ENCODE measurements around the gene UBE2F.
"Not testable (repeated sequence)": the region's sequence is repeated elsewhere in the genome, so short reads cannot be mapped to it uniquely, and the experiment has no call there.

The UBE2F gene

DNA sequence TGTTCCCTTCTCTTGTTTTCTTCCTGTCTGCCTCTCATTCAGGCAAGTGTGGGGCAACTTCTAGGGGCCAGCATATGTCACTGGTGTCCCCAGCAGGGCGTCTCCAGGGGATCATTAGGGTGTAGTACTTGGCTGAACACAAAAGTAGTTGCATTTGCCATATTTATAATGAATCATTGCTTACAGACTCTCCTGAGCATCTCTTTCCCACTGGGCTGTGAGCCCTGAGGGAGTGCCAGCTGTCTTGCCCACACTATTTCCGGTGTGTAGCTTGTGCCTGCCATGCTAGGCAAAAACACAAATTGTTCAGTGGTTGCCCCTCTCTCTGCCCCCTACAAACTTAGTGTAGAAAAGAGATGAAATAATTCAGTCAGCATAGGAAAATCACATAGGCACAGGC, 53.1 kb downstream of the UBE2F start:
- no peak for DNase-seq (ENCODE audit: low read depth in 3 of 3)

DNA sequence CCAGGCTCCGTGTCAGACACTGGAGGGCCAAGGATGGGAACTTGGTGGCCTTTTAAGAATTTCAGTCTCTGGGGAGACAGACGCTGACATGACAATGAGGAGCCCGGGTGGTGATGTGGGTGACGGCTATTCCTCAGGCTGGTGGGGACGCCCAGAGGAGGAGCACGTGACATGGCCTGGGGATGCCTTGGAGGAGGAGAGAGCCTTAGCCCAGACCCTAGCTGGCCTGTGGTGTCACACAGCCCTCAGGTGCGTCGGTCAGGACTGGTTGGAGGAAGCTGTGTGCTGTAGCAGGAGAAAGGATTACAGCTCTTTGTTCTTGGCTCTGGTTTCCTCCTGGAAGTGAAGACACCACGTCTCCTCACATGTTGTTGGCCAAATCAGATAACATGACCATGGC, 54.0 kb downstream of the UBE2F start:
- DNase-seq (ENCODE audit: low read depth in 3 of 3), result no peak

DNA sequence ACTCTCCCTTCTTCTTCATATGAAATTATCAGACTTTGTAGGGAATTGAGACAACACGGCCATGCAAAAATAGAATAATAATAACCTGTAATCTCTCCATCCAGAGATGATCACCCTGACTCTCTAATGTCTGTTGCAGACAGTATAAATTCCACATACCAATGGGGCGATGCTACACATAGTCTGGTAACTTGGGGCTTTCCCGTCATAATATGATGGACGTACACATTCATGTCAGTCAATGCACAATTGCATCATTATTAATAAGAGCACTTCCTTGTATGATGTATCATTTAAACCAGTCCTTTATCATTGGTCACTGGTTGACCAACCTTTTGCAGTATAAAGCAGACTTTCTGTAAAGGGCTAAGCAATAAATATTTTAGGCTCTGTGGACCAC, 54.5 kb downstream of the UBE2F start:
- DNase-seq (ENCODE audit: low read depth in 3 of 3), result no peak

DNA sequence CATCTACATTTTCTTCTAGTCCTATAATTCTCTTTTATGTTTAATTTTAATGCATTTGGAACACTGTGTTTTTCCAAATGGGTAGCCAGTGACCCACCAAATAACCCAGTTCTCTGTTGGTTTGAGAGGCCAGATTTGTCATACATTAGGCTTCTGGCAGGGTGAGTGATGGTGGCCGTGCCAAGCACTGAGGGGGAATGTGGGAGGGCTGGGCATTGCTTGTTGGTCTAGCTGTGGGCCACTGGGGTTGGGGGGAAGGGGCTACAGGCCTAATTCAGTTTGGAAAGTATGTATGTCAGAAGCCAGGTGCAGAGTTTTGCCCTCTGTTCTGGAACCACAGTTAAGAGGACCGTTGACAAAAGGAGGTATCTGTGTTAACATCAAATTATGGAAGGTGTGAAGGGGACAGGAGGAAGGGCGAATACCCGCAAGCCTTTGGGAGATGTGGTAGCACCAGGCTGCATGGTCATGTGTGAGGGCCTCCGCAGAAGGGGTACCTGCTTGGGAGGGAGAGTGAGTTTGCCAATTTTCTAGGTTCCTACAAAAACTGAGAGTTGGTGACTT, 55.9 kb downstream of the UBE2F start:
- DNase-seq (ENCODE audit: low read depth in 3 of 3), result no peak

DNA sequence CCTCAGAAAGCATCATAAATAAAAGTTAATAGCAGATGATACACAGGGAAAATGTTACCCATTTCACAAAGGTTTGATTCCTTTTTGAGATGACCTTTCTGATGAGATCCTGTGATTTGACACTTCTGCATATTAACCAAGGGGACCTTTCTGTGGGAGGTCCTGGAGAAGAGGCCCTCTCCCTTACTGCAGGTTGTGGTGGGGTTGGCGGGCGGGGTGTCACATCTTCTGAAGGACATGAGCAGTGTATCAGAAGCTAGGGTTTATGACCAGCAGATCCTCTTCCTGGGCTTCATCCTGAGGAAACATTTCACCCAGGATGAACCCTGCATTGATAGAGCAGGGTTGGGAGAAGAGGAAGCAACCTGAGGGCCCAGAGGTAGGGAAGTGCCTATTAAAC, 56.8 kb downstream of the UBE2F start:
- no peak for DNase-seq (ENCODE audit: low read depth in 3 of 3)

DNA sequence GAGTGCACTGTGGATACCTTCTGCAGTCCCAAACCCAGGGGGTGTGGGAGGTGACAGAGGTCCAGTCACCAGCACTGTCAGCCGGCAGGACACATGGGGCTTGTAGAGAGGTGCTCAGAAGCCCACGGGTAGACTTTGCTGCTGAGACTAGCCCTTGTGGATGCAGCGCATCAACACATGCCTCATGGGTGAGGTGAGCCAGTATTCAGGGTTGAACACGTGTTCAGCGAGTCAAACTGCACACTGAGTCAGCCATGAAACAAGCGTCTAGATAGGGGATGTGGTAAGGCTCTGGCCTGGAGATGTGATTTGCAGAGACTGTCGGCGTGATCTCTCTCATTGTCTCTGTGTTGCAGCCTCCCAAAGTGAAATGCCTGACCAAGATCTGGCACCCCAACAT, 58.2 kb downstream of the UBE2F start:
- DNase-seq (ENCODE audit: low read depth in 3 of 3), result no peak

DNA sequence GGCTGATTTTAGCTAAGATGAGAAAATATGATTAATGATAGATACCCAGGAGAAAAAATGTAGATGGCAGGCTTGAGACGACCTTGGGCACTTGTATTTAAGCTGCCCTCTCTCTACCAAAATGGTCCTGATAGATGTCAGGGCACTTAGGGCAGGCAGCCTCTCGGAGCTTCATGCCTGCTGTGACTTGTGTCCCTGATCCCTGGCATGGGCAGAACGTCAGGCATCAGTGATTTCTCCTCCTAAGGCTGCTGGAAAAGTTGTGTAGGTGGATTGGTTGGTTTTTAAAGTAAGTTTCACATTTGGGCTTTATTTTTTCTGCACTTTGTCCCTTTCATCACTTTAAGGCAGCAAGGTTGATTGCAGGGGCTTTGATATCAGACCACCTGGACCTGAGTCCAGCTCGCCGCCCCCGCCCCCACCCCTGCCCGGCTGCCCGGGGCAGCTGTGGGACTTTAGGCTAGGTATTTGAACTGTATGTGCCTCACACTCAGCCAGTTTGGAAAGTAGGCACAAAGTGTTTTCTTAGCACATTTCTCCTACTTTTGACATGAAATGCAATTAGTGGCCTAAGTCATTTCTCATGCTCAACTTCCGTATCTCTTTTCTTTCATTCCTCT, 59.0 kb downstream of the UBE2F start:
- DNase-seq (ENCODE audit: low read depth in 3 of 3), result no peak

DNA sequence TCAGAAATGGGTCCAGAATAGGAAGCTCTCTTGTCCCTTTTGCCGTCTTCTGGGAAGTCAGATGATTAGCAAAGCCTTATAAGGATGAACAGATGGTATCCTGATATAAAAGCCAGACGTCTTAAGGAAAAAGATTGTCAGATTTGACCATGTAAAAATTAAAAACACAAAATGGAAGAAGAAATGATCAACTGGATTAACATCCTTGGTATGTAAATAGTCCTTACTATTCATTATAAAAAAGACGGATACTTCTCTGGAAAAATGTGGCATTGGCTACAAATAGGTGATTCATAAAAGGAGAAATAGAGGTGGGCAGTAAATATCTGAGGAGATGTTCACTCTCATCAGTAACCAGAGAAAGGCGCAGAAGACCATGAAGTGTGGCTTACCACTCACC, 60.2 kb downstream of the UBE2F start:
- DNase-seq (ENCODE audit: low read depth in 3 of 3), result no peak

DNA sequence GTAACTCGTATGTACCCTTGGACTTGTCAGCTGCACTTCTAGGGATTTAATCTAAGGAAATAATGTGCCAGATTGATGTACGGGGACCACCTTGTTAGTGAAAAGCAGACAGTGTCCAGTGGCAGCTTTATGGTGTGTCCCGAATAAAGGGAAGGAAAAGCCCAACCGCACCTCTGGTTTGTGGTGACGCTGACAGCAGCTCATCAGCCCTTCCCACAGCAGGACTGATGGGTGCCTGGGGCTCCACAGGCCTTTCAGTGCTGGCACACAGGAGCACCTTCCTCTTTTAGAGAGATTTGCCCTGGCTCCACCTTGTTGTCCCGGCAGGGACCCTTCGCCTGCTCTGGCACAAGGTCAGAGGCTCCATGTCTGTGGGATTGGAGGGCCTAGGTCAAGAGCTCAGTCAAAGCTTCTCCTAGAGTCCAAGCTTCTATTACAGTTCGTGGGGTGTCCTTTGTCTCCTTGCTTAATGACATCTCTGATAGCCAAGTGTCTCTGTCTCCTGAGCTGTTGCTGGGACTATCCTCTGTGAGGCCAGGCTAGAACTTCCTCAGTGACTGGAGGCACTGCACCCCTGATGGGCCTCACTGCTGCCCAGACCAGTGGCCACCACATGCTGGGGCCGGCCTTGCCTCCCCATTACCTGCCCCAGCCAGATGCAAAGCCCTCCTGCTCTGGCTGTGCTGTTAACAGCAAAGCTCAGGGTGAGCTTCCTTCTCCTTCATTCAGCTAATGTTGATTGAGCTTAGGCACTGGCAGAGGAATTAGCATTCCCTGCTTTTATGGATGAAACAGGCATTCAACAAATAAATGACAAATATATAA, 61.0 kb downstream of the UBE2F start:
- no peak for DNase-seq (ENCODE audit: low read depth in 3 of 3)

DNA sequence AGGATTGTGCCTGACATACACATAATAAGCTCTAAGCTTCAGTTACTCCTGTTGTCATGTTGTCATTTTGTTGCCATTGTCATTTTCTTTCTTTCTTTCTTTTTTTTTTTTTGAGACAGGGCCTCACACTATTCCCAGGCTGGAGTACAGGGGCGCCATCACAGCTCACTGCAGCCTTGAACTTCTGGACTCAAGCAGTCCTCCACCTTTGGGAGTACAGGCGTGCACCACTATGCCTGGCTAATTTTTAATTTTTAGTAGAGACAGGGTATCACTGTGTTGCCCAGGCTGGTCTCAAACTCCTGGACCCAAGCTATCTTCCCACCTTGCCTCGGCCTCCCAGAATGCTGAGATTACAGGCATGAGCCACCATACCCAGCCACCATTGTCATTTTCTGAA, 63.0 kb downstream of the UBE2F start:
- no peak for DNase-seq (ENCODE audit: low read depth in 3 of 3)

DNA sequence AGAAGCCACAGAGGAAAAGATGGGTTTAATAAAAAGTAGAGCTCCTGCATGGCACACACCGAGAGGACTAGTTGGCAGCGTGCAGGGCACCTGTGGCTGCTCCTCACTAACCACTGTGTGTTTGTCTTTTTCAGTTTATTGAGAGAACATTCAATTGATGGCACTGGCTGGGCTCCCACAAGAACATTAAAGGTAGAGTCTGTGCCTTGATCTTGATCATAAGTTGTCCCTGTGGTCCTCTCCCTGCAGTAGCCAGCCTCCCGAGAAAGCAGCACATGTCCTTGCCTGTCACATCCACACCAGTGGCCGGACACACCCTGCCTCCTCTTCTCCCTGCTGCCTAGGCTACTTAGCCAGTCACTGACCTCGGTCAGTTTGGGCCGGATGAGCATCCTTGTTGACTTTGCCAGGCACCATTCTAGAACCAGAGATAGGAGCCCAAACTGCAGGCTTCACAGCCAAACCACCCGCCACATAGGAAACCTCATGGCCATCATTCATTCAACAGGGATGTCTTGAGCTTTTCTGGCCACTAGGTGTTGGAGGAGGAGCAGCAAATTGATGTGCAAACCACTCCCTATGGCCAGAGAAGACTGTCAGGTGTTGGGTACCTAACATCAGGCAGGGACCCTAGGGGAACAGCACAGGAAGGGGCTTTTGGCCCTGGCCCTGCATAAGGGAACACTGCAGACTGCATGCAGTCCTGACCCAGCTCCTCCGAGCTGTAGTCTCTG, 63.8 kb downstream of the UBE2F start:
- no peak for DNase-seq (ENCODE audit: low read depth in 3 of 3)

DNA sequence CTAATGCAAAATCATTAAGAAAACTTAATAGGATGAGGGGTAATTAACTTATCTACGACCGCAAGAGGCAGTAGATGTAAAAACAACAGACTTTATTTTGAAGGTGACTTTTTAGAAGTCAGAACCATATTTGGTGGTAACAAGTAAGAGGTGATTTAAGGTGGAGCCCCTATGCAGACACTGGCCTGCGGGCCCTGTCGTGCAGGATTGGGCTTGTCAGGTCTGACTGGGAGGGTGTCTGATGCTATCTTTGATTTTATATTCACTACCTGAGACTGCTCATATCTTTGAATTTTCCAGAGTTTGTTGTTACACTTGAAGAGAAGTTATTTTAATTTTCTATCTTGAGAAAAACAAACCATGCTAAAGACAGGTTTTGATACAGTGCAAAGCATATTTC, 64.9 kb downstream of the UBE2F start:
- DNase-seq (ENCODE audit: low read depth in 3 of 3), result no peak

DNA sequence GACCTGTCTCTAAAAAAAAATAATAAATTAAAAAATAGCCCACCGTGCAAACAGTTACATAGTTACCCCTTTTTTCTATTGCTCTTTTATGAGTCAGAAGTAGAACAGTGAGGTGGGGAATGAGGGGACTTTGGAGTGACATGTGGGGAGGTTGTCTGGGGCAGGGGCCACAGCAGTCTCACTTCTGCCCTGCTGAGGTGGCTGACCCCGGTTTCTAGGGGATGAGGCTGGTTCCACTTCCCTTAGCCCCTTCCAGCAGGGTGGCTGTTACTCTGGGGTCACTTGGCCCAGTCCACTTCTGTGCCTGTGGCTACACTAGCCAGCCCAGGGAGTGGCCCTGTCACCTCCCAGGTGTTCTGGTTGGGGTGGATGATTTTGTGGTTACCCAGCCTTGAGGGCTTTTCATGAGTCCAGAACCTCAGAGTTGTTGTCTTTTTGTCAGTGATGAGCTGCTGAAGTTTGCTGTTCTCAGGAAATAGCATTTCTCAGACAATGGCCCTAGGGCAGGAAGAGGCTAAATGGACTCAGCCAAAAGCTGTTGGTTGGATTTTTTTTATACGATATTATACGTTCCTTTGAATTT, 66.0 kb downstream of the UBE2F start:
- DNase-seq (ENCODE audit: low read depth in 3 of 3), result no peak

DNA sequence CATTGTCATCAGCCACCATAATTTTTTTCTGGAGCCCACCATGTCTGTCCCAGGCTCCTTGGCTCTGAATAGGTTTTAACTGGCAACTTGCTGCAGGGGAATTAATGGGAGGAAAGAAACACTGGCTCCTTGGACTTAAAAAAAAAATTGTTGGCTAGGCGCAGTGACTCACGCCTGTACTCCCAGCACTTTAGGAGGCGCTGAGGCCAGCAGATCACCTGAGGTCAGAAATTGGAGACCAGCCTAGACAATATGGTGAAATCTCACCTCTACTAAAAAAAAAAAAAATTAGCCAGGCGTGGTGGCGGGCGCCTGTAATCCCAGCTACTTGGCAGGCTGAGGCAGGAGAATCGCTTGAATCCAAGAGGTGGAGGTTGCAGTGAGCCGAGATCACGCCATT, 67.2 kb downstream of the UBE2F start:
- DNase-seq (ENCODE audit: low read depth in 3 of 3), result not testable (repeated sequence)

DNA sequence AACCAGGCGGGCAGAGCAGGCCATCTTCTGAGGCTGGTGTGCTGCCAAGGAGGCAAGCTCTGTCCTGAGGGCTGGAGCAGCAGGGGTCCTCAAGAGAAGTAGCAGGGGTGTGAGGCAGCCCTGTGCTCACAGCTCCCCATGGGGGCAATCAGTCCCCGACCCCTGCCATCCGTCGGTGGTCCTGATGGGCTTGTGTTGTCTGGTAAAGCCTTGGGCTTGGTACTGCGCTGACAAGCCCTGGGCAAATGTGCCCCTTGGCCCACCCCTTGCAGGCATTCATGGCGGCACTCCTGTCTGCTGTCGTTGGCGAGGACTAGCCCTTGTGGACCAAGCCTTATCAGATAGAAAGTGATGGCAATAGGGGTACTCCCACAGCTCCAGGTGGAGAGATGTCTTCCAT, 71.4 kb downstream of the UBE2F start:
- no peak for DNase-seq (ENCODE audit: low read depth in 3 of 3)

DNA sequence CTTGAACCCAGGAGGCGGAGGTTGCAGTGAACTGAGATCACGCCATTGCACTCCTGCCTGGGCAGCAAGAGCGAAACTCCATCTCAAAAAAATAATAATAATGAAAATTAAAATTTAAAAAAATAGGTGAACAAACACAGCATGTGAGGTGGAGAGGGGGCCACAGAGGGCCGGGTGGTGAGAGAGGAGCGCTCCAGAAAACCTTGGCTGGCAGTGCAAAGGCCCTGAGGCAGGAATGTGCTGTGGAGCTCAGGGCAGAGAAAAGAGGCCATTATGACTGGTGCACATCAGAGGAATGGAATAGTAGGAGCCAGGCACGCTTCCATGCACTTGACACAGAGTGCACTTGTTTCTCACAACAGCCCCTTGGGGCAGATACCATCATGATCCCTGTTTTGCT, 72.3 kb downstream of the UBE2F start:
- no peak for DNase-seq (ENCODE audit: low read depth in 3 of 3)

DNA sequence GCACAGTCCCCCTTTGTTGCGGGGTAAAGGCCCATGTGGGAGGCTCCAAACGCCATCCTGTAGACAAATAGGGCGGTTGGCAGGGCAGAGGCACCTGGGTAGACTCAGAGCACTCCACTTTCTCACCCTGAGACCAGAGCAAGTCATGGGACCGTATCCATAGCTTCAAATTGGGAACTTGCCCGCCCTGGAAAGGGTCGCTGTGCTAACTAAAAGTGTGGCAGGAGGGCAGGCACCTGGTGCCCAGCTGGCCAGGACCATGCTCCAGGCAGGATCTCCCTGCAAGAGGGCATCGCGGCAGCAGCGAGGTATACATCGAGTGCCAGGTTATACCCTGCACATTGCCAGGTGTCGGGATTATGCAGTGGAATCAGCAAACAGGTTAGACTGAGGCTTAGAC, 73.2 kb downstream of the UBE2F start:
- no peak for DNase-seq (ENCODE audit: low read depth in 3 of 3)

DNA sequence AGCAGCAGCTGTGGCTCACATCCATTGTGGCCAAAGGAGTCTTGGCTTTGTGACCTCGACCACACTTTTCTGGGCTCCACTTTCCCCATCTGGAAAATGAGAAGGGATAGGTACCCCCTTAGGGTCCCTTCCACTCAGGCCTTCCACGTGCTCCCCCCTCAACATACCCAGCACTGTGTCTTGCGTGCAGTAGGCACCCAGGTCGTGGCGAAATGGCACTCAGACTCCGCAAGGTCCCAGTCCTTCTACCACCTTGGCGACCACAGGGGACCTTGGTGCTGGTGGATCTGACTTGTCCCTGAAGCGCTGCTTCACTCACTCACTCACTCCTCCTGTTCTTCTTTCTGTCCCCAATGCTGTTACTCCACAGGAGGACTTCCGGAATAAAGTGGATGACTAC, 74.1 kb downstream of the UBE2F start:
- DNase-seq (ENCODE audit: low read depth in 3 of 3), result no peak

DNA sequence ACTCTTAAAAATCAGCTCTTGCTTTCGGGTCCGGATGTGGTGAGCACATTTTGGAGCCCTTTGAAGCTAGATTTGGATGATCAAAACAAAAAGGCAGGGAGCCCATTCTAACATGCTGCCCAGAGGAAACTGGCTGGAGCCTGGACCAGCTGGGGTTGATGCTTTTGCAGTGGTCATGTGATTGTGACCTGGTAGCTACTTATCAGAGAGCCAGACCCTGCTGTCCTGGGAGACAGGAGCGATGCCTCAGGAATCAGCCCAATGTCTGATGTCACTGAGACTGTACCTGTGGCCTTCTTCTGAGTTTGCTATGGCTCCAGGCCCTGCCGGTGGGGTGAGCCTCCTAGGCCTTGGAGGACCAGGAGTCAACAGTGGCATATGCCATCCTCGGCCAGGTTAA, 75.3 kb downstream of the UBE2F start:
- no peak for DNase-seq (ENCODE audit: low read depth in 3 of 3)

DNA sequence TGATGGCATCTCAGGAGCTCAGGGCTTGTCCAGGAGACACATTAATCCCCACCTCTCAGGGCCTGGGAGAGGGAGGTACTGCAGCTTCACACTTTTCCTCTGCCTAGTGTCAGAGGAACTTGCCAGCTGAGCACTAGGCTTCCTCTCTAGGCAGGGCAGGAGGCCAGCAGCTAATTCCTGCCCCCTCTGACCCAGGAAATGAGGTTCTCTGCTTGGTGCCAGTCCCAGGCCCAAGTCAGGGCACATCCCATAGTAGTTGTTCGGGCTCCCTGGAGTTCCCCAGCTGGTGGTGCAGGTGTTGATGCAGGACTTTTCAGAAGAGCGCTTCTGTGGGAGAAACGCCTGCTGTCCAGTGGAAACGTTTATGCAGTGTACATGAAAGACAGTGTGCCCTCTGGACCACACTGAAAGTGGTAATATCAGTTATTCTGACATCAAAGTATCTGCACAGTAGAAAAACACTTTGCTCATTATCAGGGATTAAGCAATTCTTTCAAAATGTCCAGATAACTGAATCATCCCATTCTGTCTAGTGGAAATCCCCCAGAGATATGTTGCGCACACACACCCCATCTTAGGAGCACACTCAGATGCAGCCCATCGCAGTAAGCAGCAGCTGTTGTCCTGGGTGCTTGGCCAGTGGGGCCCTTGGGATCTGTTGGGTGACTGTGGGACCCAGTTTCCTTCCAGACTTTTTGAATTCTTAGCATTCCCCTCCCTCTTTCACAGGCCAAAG, 76.2 kb downstream of the UBE2F start:
- DNase-seq (ENCODE audit: low read depth in 3 of 3), result no peak

DNA sequence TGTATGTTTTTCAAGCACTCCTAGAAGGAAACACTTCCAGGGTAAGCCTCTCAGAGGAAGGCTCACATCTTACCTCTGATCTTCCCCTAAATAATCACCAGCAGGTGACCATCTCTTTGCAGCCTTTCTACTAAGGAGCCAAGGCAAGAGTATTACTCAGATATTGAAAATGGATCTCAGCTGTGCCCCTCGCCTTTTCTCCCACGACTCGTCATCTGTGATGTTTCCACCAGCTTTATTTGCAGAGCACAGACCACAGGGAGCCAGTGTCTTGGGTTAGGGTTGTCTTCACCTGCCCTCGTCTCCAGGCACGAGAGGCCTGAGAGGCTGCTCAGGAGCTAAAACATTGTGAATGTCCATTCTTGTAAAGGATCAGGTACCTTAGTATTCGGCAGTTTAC, 77.0 kb downstream of the UBE2F start:
- DNase-seq (ENCODE audit: low read depth in 3 of 3), result no peak

DNA sequence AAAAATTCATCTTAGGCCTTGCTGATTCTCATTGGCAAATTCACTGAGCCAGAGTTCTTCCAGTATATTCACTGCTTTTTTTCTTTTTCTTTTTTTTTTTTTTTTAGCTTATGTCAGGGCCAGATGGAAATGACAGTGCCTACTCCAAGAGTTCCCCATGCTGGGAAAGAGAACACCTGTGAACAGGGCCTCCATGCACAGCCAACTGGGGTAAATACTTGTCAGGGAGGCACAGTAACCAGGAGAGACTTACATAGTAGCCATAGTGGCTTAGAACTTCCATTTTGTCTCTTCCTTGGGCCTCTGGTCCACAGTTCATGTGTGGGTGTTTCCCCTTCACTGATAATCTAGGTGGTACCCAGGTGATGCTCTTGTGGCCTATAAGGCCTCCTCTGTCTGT, 78.8 kb downstream of the UBE2F start:
- no peak for DNase-seq (ENCODE audit: low read depth in 3 of 3)

Data from stimulated activated CD4-positive, alpha-beta T cell treated with anti-CD3 and anti-CD28 coated beads, TNF-alpha, amount 100 ng/mL, for 4 hours (primary cell).